ENCODE measurements around the gene KLC1.

DNA sequence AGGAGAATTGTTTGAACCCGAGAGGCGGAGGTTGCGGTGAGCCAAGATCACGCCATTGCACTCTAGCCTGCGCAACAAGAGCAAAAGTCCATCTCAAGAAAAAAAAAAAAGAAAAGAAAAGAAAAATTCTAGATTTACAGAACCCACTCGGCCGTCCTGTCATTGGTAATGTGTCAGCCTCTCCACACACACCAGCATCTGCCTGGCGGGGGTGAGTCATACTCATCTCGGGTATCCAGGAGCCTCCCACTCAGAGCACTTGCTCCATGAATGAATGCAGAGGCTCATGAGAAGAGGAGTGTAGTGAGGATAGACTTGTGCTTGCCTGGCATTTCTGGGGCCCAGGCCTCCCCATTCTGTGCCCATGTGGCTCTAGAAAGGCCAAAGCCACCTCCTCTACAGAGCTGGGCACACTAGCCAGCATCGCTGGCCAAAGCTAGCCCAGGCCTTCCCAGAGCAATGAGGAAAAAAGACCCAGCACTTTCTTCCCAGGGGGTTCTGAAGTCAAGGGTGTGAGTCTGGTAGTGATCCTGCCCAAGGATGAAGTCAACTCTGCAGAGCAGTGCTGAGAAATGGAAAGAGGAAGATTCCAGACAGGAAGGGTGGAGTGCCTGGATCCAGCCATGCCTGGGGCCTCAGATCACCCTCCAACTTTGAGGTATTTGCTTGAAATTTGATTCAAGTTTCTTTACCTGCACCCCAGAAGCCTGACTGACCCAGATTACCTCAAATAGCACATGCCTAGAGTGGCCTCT, 31.2 kb upstream of the KLC1 start:
- no peak for TF ChIP-seq POLR2A (IDR thresholded peaks at IDR 0.05; ENCODE audit: low read length)
- TF ChIP-seq CTCF (IDR thresholded peaks at IDR 0.05) = no peak
- no peak for TF ChIP-seq HDAC2 (IDR thresholded peaks at IDR 0.05)
- no peak for TF ChIP-seq HOXA7 (CRISPR knock-in tag; IDR thresholded peaks at IDR 0.05)
- no peak for TF ChIP-seq JUN (IDR thresholded peaks at IDR 0.05)
- TF ChIP-seq NR3C1 (IDR thresholded peaks at IDR 0.05) = no peak
- TF ChIP-seq EHMT2 (IDR thresholded peaks at IDR 0.05; ENCODE audit: low read depth) = no peak
- no peak for TF ChIP-seq RNF2 (IDR thresholded peaks at IDR 0.05; ENCODE audit: borderline replicate concordance, low read depth)
- TF ChIP-seq ELK1 (IDR thresholded peaks at IDR 0.05; ENCODE audit: low read depth, low read length) = no peak
- TF ChIP-seq USF2 (IDR thresholded peaks at IDR 0.05) = no peak

All from A549 (cell line).